B cell (primary cell): ENCODE results near the gene CD52. TPM values are rescaled to one million over a fixed set of nuclear protein-coding genes. Genes with fewer than 3 reads are reported as not detected.
"Not testable (repeated sequence)": the region's sequence is repeated elsewhere in the genome, so short reads cannot be mapped to it uniquely, and the experiment has no call there.

Experiments used
- ATAC-seq: fragments of 200-7000 bp; cut with Tn5 transposase; one replicate; pipeline ENCODE4 v1.10.0; 2021; ENCODE audit warnings: low read depth, mild to moderate bottlenecking, moderate number of reproducible peaks, moderate library complexity
- CTCF ChIA-PET: fragments of 350-600 bp; sonication (Branson Sonifier 250); formaldehyde crosslinking; loops from one replicate; lab custom pipeline; 2021; ENCODE audit warnings: antibody characterized with exemption, inconsistent platforms; lab: Charles Lee
- POLR2A ChIA-PET: fragments of 350-600 bp; sonication (Branson Sonifier 250); formaldehyde crosslinking; loops from one replicate; lab custom pipeline; 2021; ENCODE audit warnings: antibody characterized with exemption; lab: Charles Lee
- DNase-seq: peaks from one replicate; pipeline ENCODE4 v3.0.0; 2013
- H2AFZ ChIP-seq: 2 replicates; pipeline ENCODE4 v1.6.1; 2012; ENCODE audit warnings: mild to moderate bottlenecking, low read depth, low read length; ENCODE audit not compliant: insufficient read depth, poor library complexity, severe bottlenecking
- H3K27ac ChIP-seq, 2 donors: 1 replicate in 1 of 2; 2 replicates in 1 of 2; pipeline ENCODE4 v1.5.1; 2012 to 2013; ENCODE audit warnings: low read length in 2 of 2, mild to moderate bottlenecking in 2 of 2, moderate library complexity in 1 of 2
- H3K27me3 ChIP-seq, 4 experiments: fragments of 200-600 bp in 1 of 4; sonication (generic) in 1 of 4; replicated peaks in 1 of 4; 1 replicate in 2 of 4; 2 replicates in 2 of 4; pipeline versions ENCODE4 v1.6.1 to v1.7.0; 2013 to 2016; ENCODE audit warnings: low read length in 3 of 4, mild to moderate bottlenecking in 2 of 4, mixed read lengths in 1 of 4, moderate library complexity in 1 of 4; ENCODE audit not compliant: insufficient read depth in 4 of 4, control insufficient read depth in 3 of 4; ENCODE audit errors: control extremely low read depth in 1 of 4
- H3K36me3 ChIP-seq, 2 experiments: replicated peaks in 1 of 2; 1 replicate in 1 of 2; 2 replicates in 1 of 2; pipeline versions ENCODE4 v1.6.1 to v1.7.1; 2013; ENCODE audit warnings: low read length in 1 of 2; ENCODE audit not compliant: insufficient read depth in 2 of 2, control insufficient read depth in 1 of 2; ENCODE audit errors: control extremely low read depth in 1 of 2, extremely low read depth in 1 of 2
- H3K4me1 ChIP-seq, 2 donors: fragments of 200-600 bp in 1 of 2; sonication (generic) in 1 of 2; 1 replicate in 1 of 2; 2 replicates in 1 of 2; pipeline versions ENCODE4 v1.5.1 to v1.6.1; 2013 to 2017; ENCODE audit warnings: low read length in 2 of 2; ENCODE audit not compliant: control insufficient read depth in 2 of 2, insufficient read depth in 2 of 2
- H3K4me2 ChIP-seq: replicated peaks from 2 replicates; pipeline ENCODE3; 2012; ENCODE audit warnings: mild to moderate bottlenecking, low read depth, low read length; ENCODE audit not compliant: poor library complexity, severe bottlenecking
- H3K4me3 ChIP-seq, 5 experiments: fragments of 200-600 bp in 1 of 5; sonication (generic) in 1 of 5; 1 replicate in 3 of 5; 2 replicates in 2 of 5; pipeline versions ENCODE4 v1.5.1 to v1.7.0; 2011 to 2016; ENCODE audit warnings: low read length in 4 of 5, mild to moderate bottlenecking in 4 of 5, low read depth in 2 of 5, control low read depth in 1 of 5, moderate library complexity in 1 of 5; ENCODE audit not compliant: insufficient read depth in 1 of 5; ENCODE audit errors: control extremely low read depth in 1 of 5, extremely low read depth in 1 of 5
- H3K79me2 ChIP-seq: fragments of 200-600 bp; sonication (generic); one replicate; pipeline ENCODE4 v1.6.0; 2016; ENCODE audit warnings: low read length; ENCODE audit not compliant: control insufficient read depth, insufficient read depth
- H3K9ac ChIP-seq: fragments of 200-600 bp; sonication (generic); 2 replicates; pipeline ENCODE4 v1.6.1; 2017; ENCODE audit warnings: mild to moderate bottlenecking, low read length, moderate library complexity
- H3K9me3 ChIP-seq, 3 donors: one replicate each; pipeline versions ENCODE4 v1.6.1 to v1.7.1; 2013; ENCODE audit warnings: low read length in 2 of 3; ENCODE audit not compliant: control insufficient read depth in 2 of 3, insufficient read depth in 1 of 3; ENCODE audit errors: control extremely low read depth in 1 of 3
- H4K20me1 ChIP-seq: 2 replicates; pipeline ENCODE4 v1.6.0; 2012; ENCODE audit warnings: mild to moderate bottlenecking, low read length; ENCODE audit not compliant: insufficient read depth, control insufficient read depth, poor library complexity, severe bottlenecking
- H3K27ac Mint-ChIP-seq: one replicate; pipeline ENCODE4 v1.8.0; 2021; ENCODE audit warnings: mixed read lengths
- H3K27me3 Mint-ChIP-seq: one replicate; pipeline ENCODE4 v1.8.0; 2021; ENCODE audit warnings: mixed read lengths
- H3K4me1 Mint-ChIP-seq: one replicate; pipeline ENCODE4 v1.8.0; 2021; ENCODE audit warnings: mixed read lengths
- H3K4me3 Mint-ChIP-seq: one replicate; pipeline ENCODE4 v1.8.0; 2021; ENCODE audit warnings: mixed read lengths
- H3K9me3 Mint-ChIP-seq: one replicate; pipeline ENCODE4 v1.8.0; 2022; ENCODE audit warnings: mixed read lengths; ENCODE audit not compliant: insufficient read depth
- EZH2 ChIP-seq: IDR thresholded peaks from 2 replicates; pipeline ENCODE4 v1.6.1; 2012; ENCODE audit warnings: borderline replicate concordance, low read depth, mild to moderate bottlenecking, moderate library complexity, low read length; ENCODE audit not compliant: insufficient read depth, poor library complexity, severe bottlenecking
- WGBS: methylation state at CpG from one replicate; pipeline ENCODE4 v1.1.5; 2013; ENCODE audit warnings: missing lambda C conversion rate; ENCODE audit not compliant: insufficient coverage; 5-methylcytosine and 5-hydroxymethylcytosine counted together
- intact Hi-C: fragments of 100-400 bp; cut with micrococcal nuclease; formaldehyde crosslinking; loops from one replicate; pipeline ENCODE4 v1.10.0; 2022
- polyA plus RNA-seq: library from polyadenylated mRNA; depleted of rRNA; stranded (reverse); fragments of >200 nt; gene quantifications from 2 replicates; pipeline ENCODE4 v1.2.3, GENCODE V29; 2012
- total RNA-seq, 2 donors: library from RNA; stranded (reverse); fragments of 120-200 nt in 1 of 2; gene quantifications; 1 replicate in 1 of 2; 2 replicates in 1 of 2; pipeline versions ENCODE4 v1.2.3 to v1.2.4, GENCODE V29; 2013 to 2022
- TF ChIP-seq, protein P1 (sequence below): fragments of 200-600 bp; IDR thresholded peaks from one replicate; pipeline ENCODE4 v1.8.0; 2022; ENCODE audit warnings: antibody characterized with exemption, mild to moderate bottlenecking

CD52 gene
- total and polyA plus RNA-seq, 2 donors (not counting 1 experiment from before 2014, with no cell fraction given) = 1,116 to 1,597 TPM

DNA sequence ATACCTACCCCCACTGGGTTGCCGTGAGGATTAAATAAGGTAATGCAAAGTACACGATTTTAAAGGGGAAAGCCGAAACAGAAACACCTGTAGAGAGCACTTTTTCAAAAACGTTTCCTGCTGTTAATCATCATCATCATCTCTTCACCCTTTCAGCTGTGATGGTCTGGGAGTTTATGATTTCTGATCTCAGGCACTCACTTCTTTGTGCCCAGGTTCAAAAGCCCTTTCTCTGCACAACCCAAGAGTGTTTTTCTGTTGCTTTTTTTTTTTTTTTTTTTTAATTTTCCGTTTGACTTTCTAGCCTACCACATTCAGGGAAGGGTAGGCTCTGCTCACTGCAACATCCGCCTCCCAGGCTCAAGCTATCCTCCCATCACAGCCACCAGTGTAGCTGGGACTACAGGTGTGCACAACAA, 10.4 kb upstream of the CD52 start:
- peak overlapping the region; percentile 63 for H3K9ac ChIP-seq
- H2AFZ ChIP-seq = peak overlapping the region; percentile 80
- ATAC-seq (no peak), DNase-seq (no peak)
- CTCF ChIA-PET = interaction anchor here (0.7 to 30.0 kb wide), 9 partner anchors 8 to 927 kb away, joined by 3 to 1400 read pairs (median 6); partner anchors contain the start of genes CD52, SH3BGRL3 and WDTC1
- peaks cover 25 to 37% of the 10 kb centered on the region in 2 donors for H3K4me1 ChIP-seq
- POLR2A ChIA-PET = interaction anchor here (0.6 to 5.6 kb wide), 8 partner anchors 8 to 699 kb away, joined by 3 to 47 read pairs (median 6); partner anchors contain the start of gene CD52
- no peaks in the 10 kb centered on the region for H4K20me1 ChIP-seq
- peak overlapping the region; percentile 52 to 71 for H3K27ac ChIP-seq
- H3K4me3 ChIP-seq = peak overlapping the region in 4 of 5 experiments; percentile 53 to 74 (median 68)
- TF ChIP-seq, protein P1, sequence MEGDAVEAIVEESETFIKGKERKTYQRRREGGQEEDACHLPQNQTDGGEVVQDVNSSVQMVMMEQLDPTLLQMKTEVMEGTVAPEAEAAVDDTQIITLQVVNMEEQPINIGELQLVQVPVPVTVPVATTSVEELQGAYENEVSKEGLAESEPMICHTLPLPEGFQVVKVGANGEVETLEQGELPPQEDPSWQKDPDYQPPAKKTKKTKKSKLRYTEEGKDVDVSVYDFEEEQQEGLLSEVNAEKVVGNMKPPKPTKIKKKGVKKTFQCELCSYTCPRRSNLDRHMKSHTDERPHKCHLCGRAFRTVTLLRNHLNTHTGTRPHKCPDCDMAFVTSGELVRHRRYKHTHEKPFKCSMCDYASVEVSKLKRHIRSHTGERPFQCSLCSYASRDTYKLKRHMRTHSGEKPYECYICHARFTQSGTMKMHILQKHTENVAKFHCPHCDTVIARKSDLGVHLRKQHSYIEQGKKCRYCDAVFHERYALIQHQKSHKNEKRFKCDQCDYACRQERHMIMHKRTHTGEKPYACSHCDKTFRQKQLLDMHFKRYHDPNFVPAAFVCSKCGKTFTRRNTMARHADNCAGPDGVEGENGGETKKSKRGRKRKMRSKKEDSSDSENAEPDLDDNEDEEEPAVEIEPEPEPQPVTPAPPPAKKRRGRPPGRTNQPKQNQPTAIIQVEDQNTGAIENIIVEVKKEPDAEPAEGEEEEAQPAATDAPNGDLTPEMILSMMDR = no peak
- TF ChIP-seq EZH2 = no peak
- no peaks in the 10 kb centered on the region for H3K27me3 ChIP-seq
- peaks cover 33% of the 10 kb centered on the region for H3K4me1 Mint-ChIP-seq
- peaks cover 48% of the 10 kb centered on the region for H3K79me2 ChIP-seq
- no peaks in the 10 kb centered on the region for H3K9me3 Mint-ChIP-seq
- H3K27ac Mint-ChIP-seq = peak overlapping the region; percentile 93
- H3K4me2 ChIP-seq = peak overlapping the region; percentile 96
- WGBS = no CpG with 5 or more reads among the region's 6 CpGs
- intact Hi-C loops = no loop called here
- H3K27me3 Mint-ChIP-seq = no peaks in the 10 kb centered on the region
- H3K9me3 ChIP-seq = no peaks in the 10 kb centered on the region
- H3K4me3 Mint-ChIP-seq = peak overlapping the region; percentile 95
- H3K36me3 ChIP-seq = no peaks in the 10 kb centered on the region

DNA sequence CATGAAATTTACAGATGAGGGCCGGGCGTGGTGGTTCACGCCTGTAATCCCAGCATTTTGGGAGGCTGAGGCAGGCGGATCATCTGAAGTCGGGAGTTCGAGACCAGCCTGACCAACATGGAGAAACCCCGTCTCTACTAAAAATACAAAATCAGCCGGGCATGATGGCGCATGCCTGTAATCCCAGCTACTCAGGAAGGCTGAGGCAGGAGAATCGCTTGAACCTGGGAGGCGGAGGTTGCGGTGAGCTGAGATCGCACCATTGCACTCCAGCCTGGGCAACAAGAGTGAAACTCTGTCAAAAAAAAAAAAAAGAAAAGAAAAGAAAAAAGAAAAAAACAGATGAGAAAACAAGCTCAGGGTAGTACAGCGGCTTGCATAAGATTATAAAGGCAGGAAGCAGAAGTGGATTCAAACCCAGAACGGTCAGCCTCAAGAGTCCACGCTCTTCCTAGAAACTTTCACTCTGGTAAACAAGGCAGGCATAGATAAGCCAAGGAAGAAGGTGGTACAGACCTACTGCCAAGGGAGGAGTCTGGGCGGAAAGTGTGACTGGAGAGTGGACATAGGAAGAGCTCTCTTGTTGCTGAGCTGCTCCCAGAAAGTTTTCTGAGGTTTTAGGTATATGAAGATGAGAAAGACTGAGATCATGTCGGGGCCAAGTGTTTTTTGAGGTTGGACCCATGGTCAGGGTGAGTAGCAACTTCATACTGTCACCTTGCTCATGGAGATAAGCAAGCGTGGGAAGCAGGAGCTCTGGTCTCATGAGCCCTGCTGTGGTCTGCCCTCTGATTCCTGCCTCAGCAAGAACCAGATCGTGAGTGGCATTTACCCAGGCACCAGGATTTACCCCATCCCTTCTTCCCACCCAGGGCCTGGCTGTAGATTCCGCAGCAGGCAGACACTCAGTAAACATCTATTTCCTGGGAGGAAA, 9.5 kb upstream of the CD52 start:
- ChIA-PET POLR2A (interaction anchor here (0.6 to 5.6 kb wide), 5 partner anchors 8 to 24 kb away, joined by 5 to 47 read pairs (median 10); partner anchors contain the start of gene CD52), CTCF (interaction anchor here (0.6 to 30.0 kb wide), 7 partner anchors 10 to 1052 kb away, joined by 3 to 1400 read pairs (median 5); partner anchors contain the start of genes CD52 and SH3BGRL3)
- peaks cover 37% of the 10 kb centered on the region for H3K4me1 Mint-ChIP-seq
- peak overlapping the region; percentile 9 for H3K4me3 Mint-ChIP-seq
- H3K27me3 Mint-ChIP-seq, H3K9me3 Mint-ChIP-seq, H3K27me3 ChIP-seq, H4K20me1 ChIP-seq, H3K36me3 ChIP-seq, H3K4me3 ChIP-seq, H3K27ac ChIP-seq, H3K9ac ChIP-seq, ATAC-seq, DNase-seq, H3K4me2 ChIP-seq, H2AFZ ChIP-seq, intact Hi-C loops, H3K9me3 ChIP-seq: not testable (repeated sequence)
- peaks cover 34 to 45% of the 10 kb centered on the region in 2 donors for H3K4me1 ChIP-seq
- peaks cover 49% of the 10 kb centered on the region for H3K79me2 ChIP-seq
- 88% methylated on average over 7 of the region's 21 CpGs for WGBS
- H3K27ac Mint-ChIP-seq = peak overlapping the region; percentile 81
